GM12878 (cell line): ENCODE measurements around the gene MRTFA. TPM values are rescaled to one million over a fixed set of nuclear protein-coding genes. Genes with fewer than 3 reads are reported as not detected.

Source experiments
- ATAC-seq: fragments of 200-7000 bp; cut with Tn5 transposase; 3 replicates; pipeline ENCODE4 v1.9.1; 2020; ENCODE audit warnings: mild to moderate bottlenecking, moderate library complexity
- BruUV-seq: library from RNA; stranded (reverse); fragments of 400-500 nt; replicated peaks from 2 replicates; lab custom pipeline; 2021; lab: Mats Ljungman, UMichigan
- CTCF ChIA-PET: fragments of 300-600 bp; sonication (Branson Sonifier 250); formaldehyde crosslinking; extraction: SDS; loops from one replicate; lab custom pipeline; 2021; ENCODE audit warnings: inconsistent platforms; lab: Yijun Ruan, JAX
- POLR2A ChIA-PET: fragments of 350-600 bp; formaldehyde crosslinking; extraction: SDS; loops from one replicate; lab custom pipeline; 2021; ENCODE audit warnings: inconsistent platforms; lab: Charles Lee
- RAD21 ChIA-PET: fragments of 300-600 bp; sonication (Branson Sonifier 250); formaldehyde crosslinking; loops from one replicate; lab custom pipeline; 2023; ENCODE audit warnings: antibody characterized with exemption; ENCODE audit not compliant: unreplicated experiment; lab: Charles Lee
- SMC1A ChIA-PET: fragments of 300-600 bp; sonication (Branson Sonifier 250); formaldehyde crosslinking; loops from one replicate; lab custom pipeline; 2023; ENCODE audit not compliant: unreplicated experiment, uncharacterized antibody; lab: Charles Lee
- DNase-seq: peaks from one replicate; pipeline ENCODE4 v3.0.0-alpha.2; 2011; ENCODE audit warnings: low read depth, low spot score
- FAIRE-seq: peaks from 3 replicates; lab custom pipeline; 2011; peaks lifted over from hg19 to GRCh38; lab: Jason Lieb, UNC
- H2AFZ ChIP-seq: 2 replicates; pipeline ENCODE4 v1.6.0; 2011; ENCODE audit warnings: low read depth, low read length, control low read depth; ENCODE audit not compliant: control insufficient read depth
- H3K27ac ChIP-seq: 2 replicates; pipeline ENCODE4 v1.5.1; 2011; ENCODE audit warnings: control low read depth; ENCODE audit not compliant: control insufficient read depth, insufficient read depth
- H3K27me3 ChIP-seq, 2 experiments: replicated peaks in 1 of 2; 2 replicates each; pipeline versions ENCODE4 v1.6.0 to v1.6.1; 2011; ENCODE audit warnings: low read length in 1 of 2; ENCODE audit not compliant: control insufficient read depth in 2 of 2, insufficient read depth in 2 of 2
- H3K36me3 ChIP-seq, 2 experiments: 2 replicates each; pipeline ENCODE4 v1.5.1; 2011; ENCODE audit warnings: low read length in 1 of 2; ENCODE audit not compliant: control insufficient read depth in 2 of 2, insufficient read depth in 2 of 2
- H3K4me1 ChIP-seq: 2 replicates; pipeline ENCODE4 v1.6.1; 2011; ENCODE audit warnings: mild to moderate bottlenecking, low read length, moderate library complexity, mixed read lengths; ENCODE audit not compliant: control insufficient read depth, insufficient read depth
- H3K4me2 ChIP-seq: 2 replicates; pipeline ENCODE4 v1.6.0; 2011; ENCODE audit warnings: control low read depth; ENCODE audit not compliant: control insufficient read depth, insufficient read depth
- H3K4me3 ChIP-seq: fragments of 200-600 bp; sonication (generic); 2 replicates; pipeline ENCODE4 v1.5.1; 2016
- H3K79me2 ChIP-seq: 2 replicates; pipeline ENCODE4 v1.6.0; 2011; ENCODE audit warnings: low read length; ENCODE audit not compliant: control insufficient read depth, insufficient read depth
- H3K9ac ChIP-seq: 2 replicates; pipeline ENCODE4 v1.8.0; 2011; ENCODE audit warnings: low read length, control low read depth, mixed read lengths; ENCODE audit not compliant: control insufficient read depth, insufficient read depth
- H3K9me3 ChIP-seq: replicated peaks from 3 replicates; pipeline ENCODE4 v1.5.1; 2011; ENCODE audit warnings: mild to moderate bottlenecking, low read length; ENCODE audit not compliant: control insufficient read depth, insufficient read depth
- H4K20me1 ChIP-seq: 2 replicates; pipeline ENCODE4 v1.6.0; 2011; ENCODE audit not compliant: control insufficient read depth, insufficient read depth
- CHD1 ChIP-seq: IDR thresholded peaks from 2 replicates; pipeline ENCODE4 v1.6.1; 2012; ENCODE audit warnings: low read depth, low read length, improper control_type of control experiment
- EED ChIP-seq: sonication (generic); IDR thresholded peaks from 2 replicates; pipeline ENCODE4 v1.6.1; 2016; ENCODE audit warnings: antibody characterized with exemption, low read depth
- EP300 ChIP-seq, 2 experiments: fragments of 150-350 bp in 1 of 2; IDR thresholded peaks; 2 replicates each; pipeline ENCODE4 v1.6.1; 2011 to 2012; ENCODE audit warnings: low read depth in 2 of 2, low read length in 2 of 2, borderline replicate concordance in 1 of 2, improper control_type of control experiment in 1 of 2, inconsistent platforms in 1 of 2; ENCODE audit not compliant: control insufficient read depth in 1 of 2
- FOS ChIP-seq: IDR thresholded peaks from 3 replicates; pipeline ENCODE4 v1.6.1; 2011; ENCODE audit warnings: borderline replicate concordance; ENCODE audit not compliant: insufficient read length; ENCODE audit errors: extremely low read depth
- HDAC6 ChIP-seq: fragments of 200-600 bp; sonication (generic); IDR thresholded peaks from one replicate; pipeline ENCODE4 v1.8.0; 2017; ENCODE audit warnings: antibody characterized with exemption; ENCODE audit not compliant: unreplicated experiment
- IKZF2 ChIP-seq, 2 experiments: fragments of 450-650 bp; IDR thresholded peaks; 2 replicates each; pipeline ENCODE4 v1.6.1; 2017; ENCODE audit warnings: mild to moderate bottlenecking in 2 of 2, moderate library complexity in 2 of 2
- MYB ChIP-seq: fragments of 150-350 bp; IDR thresholded peaks from 2 replicates; pipeline ENCODE4 v1.6.1; 2014; ENCODE audit warnings: mild to moderate bottlenecking, low read depth, low read length, borderline replicate concordance
- PAX5 ChIP-seq: IDR thresholded peaks from 2 replicates; pipeline ENCODE4 v1.6.1; 2011; ENCODE audit warnings: low read depth, low read length, borderline replicate concordance
- POLR2AphosphoS5 ChIP-seq: IDR thresholded peaks from 2 replicates; pipeline ENCODE4 v1.6.1; 2011; ENCODE audit warnings: mild to moderate bottlenecking, low read length, inconsistent platforms
- RFX5 ChIP-seq: IDR thresholded peaks from 2 replicates; pipeline ENCODE4 v1.6.1; 2011; ENCODE audit warnings: low read depth, low read length, improper control_type of control experiment
- SPI1 ChIP-seq: IDR thresholded peaks from 2 replicates; pipeline ENCODE4 v1.6.1; 2011; ENCODE audit warnings: low read depth, mild to moderate bottlenecking, low read length, moderate library complexity, borderline replicate concordance; ENCODE audit not compliant: insufficient read depth
- SRF ChIP-seq, 2 experiments: IDR thresholded peaks; 2 replicates each; pipeline ENCODE4 v1.6.1; 2011; ENCODE audit warnings: low read depth in 2 of 2, low read length in 2 of 2, mild to moderate bottlenecking in 1 of 2, moderate library complexity in 1 of 2
- ZNF274 ChIP-seq: IDR thresholded peaks from one replicate; pipeline ENCODE4 v1.8.0; 2011; ENCODE audit not compliant: insufficient read length, insufficient read depth
- WGBS: methylation state at CpG from one replicate; pipeline ENCODE4 v1.1.6; 2016; ENCODE audit warnings: low lambda C conversion rate; ENCODE audit not compliant: insufficient replicate concordance, insufficient coverage; ENCODE audit errors: missing lambda C conversion rate; 5-methylcytosine and 5-hydroxymethylcytosine counted together
- in situ Hi-C: fragments of 300-500 bp; cut with MboI; formaldehyde crosslinking; loops from 9 replicates; pipeline ENCODE4 v1.14.3; 2018; ENCODE audit warnings: mixed read lengths
- intact Hi-C: fragments of 100-400 bp; cut with micrococcal nuclease; formaldehyde crosslinking; loops from one replicate; pipeline ENCODE4 v1.14.2; 2022; ENCODE audit not compliant: unreplicated experiment
- polyA plus RNA-seq, 11 experiments: library from polyadenylated mRNA; depleted of rRNA in 4 of 11; unstranded in 6 of 11; stranded (reverse) in 5 of 11; fragments of >200 nt; fragmentation: Nextera tagmentation in 4 of 11; fragmentation: Illumina TruSeq in 1 of 11; extraction: Ambion mirVana in 4 of 11; extraction: Trizol in 1 of 11; gene quantifications; 1 replicate in 1 of 11; 2 replicates in 10 of 11; pipeline versions ENCODE4 v1.2.1 to v1.2.3, GENCODE V29; 2011 to 2016; ENCODE audit warnings: inconsistent platforms in 2 of 11, missing spikeins in 2 of 11, low read depth in 1 of 11
- total RNA-seq, 4 experiments: library from RNA; depleted of rRNA in 3 of 4; stranded (reverse); fragments of >200 nt in 3 of 4; fragmentation: Illumina TruSeq in 1 of 4; extraction: Trizol in 1 of 4; gene quantifications; 2 replicates each; pipeline versions ENCODE4 v1.2.1 to v1.2.3, GENCODE V29; 2013 to 2021
- TF ChIP-seq, protein P1 (sequence below): fragments of 450-650 bp; IDR thresholded peaks from 2 replicates; pipeline ENCODE4 v1.6.1; 2017; ENCODE audit warnings: mild to moderate bottlenecking, moderate library complexity
- TF ChIP-seq, protein P2 (sequence below): fragments of 150-350 bp; IDR thresholded peaks from 2 replicates; pipeline ENCODE4 v1.6.1; 2016; ENCODE audit warnings: low read depth, low read length

Gene MRTFA
- total and polyA plus RNA-seq, 10 of the 15 experiments (the other 5 are each of a cell fraction or from before 2014, with no cell fraction given), result 2.0 to 63.9 (median 17.9) TPM

DNA sequence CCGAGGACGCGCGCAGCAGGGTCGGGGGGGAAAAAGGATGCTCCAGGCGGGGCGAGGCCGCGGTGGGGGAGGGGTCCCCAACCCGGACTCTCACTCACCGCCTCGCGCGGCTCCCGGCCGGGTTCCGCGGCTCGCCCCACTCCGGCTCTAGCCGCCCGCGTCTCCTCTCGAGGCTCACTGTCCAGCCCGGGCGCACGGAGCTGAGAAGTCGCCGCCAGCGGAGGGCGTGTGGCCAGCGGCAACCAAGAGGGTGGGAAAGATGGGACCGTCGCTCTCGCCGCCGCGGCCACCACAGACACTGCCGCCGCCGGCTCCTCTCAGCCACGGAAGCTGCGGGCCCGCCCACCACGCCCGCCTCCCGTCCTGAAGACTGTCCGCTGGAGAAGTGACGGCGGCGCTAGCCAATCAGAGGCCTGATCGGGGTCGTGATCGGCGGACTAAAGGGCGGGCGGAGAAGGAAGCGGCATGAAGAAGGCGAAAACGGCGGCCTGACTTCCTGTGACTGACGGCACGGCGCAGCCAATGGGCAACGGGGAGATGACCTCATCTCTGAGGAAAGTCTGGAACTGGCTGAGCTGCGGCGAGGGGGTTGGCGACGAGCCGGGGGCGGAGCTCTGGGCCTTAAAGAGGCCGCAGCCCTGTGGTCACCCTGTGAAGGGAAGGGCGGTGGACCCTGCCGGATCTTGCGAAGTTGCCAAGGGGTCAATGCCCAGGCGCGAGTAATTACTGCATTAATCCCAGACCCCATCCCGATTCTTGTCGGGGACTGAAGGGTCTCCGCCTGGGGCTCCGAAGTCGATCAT lies at the start of gene MRTFA (continued):
- TF ChIP-seq CHD1, result no peak
- no peak for TF ChIP-seq MYB
- peak; percentile 85 for TF ChIP-seq POLR2AphosphoS5
- TF ChIP-seq EED, result no peak
- no peak for TF ChIP-seq EP300 (IDR thresholded peaks at IDR 0.05; ENCODE audit: borderline replicate concordance in 1 of 2, control insufficient read depth in 1 of 2, low read depth in 2 of 2, low read length in 2 of 2)
- TF ChIP-seq HDAC6, result no peak
- TF ChIP-seq ZNF274, result no peak
- TF ChIP-seq RFX5, result peak; percentile 67
- TF ChIP-seq IKZF2 (IDR thresholded peaks at IDR 0.05), result peak; percentile 10 to 29; a peak in 2 of 4 replicates

DNA sequence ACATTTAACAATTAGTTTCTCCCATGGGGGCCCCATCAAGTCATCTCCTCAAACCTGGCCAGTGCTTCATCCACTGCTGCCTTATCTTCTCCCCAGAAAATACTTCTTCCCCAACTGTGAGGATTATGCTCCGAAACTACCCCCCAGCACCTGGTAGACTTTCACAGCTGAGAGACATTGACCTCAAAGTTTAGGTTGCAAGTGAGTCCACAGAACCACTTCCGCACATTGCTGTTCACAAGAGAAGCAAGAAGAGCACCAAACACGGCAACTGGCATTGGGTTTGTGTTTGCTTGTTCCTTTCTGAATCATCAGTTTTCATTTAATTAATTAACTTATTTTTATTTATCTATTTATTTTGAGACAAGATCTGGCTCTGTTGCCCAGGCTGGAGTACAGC lies 48.9 kb upstream of the MRTFA start:
- no peak overlapping the region for H2AFZ ChIP-seq
- H3K79me2 ChIP-seq, result no peaks in the 10 kb centered on the region
- no TSS peak for BruUV-seq
- no peaks in the 10 kb centered on the region for H3K4me1 ChIP-seq
- H3K9me3 ChIP-seq, result no peaks in the 10 kb centered on the region
- ChIA-PET POLR2A (interaction anchor here (1.2 kb wide), 1 partner anchor 26 kb away, joined by 3 read pairs; no protein-coding TSS in a partner anchor), RAD21 (no interaction called here), SMC1A (interaction anchor here (0.7 to 1.2 kb wide), 2 partner anchors 30 to 88 kb away, joined by 3 read pairs; no protein-coding TSS in a partner anchor), CTCF (interaction anchor here (1.5 to 1.8 kb wide), 2 partner anchors 122 to 214 kb away, joined by 3 to 5 read pairs; no protein-coding TSS in a partner anchor)
- WGBS, result 32% methylated on average over 3 of the region's 3 CpGs
- intact Hi-C loops, result no loop called here
- no peak overlapping the region for H3K27ac ChIP-seq
- no peaks in the 10 kb centered on the region for H4K20me1 ChIP-seq
- DNase-seq (no peak), FAIRE-seq (no peak), ATAC-seq (no peak)
- in situ Hi-C loops, result loop anchor here (10.0 kb wide), 1 partner anchor 209 kb away; no protein-coding TSS in a partner anchor
- no peak overlapping the region for H3K4me2 ChIP-seq
- no peaks in the 10 kb centered on the region for H3K36me3 ChIP-seq
- no peaks in the 10 kb centered on the region; a peak in 1 of 4 replicates for H3K27me3 ChIP-seq
- H3K9ac ChIP-seq, result no peak overlapping the region
- H3K4me3 ChIP-seq, result no peak overlapping the region
- TF ChIP-seq SPI1, result no peak
- no peak for TF ChIP-seq SRF (IDR thresholded peaks at IDR 0.05; ENCODE audit: low read depth in 2 of 2, low read length in 2 of 2)
- TF ChIP-seq, protein P1, sequence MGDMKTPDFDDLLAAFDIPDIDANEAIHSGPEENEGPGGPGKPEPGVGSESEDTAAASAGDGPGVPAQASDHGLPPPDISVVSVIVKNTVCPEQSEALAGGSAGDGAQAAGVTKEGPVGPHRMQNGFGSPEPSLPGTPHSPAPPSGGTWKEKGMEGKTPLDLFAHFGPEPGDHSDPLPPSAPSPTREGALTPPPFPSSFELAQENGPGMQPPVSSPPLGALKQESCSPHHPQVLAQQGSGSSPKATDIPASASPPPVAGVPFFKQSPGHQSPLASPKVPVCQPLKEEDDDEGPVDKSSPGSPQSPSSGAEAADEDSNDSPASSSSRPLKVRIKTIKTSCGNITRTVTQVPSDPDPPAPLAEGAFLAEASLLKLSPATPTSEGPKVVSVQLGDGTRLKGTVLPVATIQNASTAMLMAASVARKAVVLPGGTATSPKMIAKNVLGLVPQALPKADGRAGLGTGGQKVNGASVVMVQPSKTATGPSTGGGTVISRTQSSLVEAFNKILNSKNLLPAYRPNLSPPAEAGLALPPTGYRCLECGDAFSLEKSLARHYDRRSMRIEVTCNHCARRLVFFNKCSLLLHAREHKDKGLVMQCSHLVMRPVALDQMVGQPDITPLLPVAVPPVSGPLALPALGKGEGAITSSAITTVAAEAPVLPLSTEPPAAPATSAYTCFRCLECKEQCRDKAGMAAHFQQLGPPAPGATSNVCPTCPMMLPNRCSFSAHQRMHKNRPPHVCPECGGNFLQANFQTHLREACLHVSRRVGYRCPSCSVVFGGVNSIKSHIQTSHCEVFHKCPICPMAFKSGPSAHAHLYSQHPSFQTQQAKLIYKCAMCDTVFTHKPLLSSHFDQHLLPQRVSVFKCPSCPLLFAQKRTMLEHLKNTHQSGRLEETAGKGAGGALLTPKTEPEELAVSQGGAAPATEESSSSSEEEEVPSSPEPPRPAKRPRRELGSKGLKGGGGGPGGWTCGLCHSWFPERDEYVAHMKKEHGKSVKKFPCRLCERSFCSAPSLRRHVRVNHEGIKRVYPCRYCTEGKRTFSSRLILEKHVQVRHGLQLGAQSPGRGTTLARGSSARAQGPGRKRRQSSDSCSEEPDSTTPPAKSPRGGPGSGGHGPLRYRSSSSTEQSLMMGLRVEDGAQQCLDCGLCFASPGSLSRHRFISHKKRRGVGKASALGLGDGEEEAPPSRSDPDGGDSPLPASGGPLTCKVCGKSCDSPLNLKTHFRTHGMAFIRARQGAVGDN, result no peak
- TF ChIP-seq, protein P2, sequence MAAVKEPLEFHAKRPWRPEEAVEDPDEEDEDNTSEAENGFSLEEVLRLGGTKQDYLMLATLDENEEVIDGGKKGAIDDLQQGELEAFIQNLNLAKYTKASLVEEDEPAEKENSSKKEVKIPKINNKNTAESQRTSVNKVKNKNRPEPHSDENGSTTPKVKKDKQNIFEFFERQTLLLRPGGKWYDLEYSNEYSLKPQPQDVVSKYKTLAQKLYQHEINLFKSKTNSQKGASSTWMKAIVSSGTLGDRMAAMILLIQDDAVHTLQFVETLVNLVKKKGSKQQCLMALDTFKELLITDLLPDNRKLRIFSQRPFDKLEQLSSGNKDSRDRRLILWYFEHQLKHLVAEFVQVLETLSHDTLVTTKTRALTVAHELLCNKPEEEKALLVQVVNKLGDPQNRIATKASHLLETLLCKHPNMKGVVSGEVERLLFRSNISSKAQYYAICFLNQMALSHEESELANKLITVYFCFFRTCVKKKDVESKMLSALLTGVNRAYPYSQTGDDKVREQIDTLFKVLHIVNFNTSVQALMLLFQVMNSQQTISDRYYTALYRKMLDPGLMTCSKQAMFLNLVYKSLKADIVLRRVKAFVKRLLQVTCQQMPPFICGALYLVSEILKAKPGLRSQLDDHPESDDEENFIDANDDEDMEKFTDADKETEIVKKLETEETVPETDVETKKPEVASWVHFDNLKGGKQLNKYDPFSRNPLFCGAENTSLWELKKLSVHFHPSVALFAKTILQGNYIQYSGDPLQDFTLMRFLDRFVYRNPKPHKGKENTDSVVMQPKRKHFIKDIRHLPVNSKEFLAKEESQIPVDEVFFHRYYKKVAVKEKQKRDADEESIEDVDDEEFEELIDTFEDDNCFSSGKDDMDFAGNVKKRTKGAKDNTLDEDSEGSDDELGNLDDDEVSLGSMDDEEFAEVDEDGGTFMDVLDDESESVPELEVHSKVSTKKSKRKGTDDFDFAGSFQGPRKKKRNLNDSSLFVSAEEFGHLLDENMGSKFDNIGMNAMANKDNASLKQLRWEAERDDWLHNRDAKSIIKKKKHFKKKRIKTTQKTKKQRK, result no peak
- no peak for TF ChIP-seq FOS
- no peak for TF ChIP-seq PAX5
